ENCODE results near the gene DOCK4. TPM values are rescaled to one million over a fixed set of nuclear protein-coding genes. Genes with fewer than 3 reads are reported as not detected.
A peak's percentile ranks its signal among the peaks of the same experiment; 100 is the strongest.

The DOCK4 gene, protein sequence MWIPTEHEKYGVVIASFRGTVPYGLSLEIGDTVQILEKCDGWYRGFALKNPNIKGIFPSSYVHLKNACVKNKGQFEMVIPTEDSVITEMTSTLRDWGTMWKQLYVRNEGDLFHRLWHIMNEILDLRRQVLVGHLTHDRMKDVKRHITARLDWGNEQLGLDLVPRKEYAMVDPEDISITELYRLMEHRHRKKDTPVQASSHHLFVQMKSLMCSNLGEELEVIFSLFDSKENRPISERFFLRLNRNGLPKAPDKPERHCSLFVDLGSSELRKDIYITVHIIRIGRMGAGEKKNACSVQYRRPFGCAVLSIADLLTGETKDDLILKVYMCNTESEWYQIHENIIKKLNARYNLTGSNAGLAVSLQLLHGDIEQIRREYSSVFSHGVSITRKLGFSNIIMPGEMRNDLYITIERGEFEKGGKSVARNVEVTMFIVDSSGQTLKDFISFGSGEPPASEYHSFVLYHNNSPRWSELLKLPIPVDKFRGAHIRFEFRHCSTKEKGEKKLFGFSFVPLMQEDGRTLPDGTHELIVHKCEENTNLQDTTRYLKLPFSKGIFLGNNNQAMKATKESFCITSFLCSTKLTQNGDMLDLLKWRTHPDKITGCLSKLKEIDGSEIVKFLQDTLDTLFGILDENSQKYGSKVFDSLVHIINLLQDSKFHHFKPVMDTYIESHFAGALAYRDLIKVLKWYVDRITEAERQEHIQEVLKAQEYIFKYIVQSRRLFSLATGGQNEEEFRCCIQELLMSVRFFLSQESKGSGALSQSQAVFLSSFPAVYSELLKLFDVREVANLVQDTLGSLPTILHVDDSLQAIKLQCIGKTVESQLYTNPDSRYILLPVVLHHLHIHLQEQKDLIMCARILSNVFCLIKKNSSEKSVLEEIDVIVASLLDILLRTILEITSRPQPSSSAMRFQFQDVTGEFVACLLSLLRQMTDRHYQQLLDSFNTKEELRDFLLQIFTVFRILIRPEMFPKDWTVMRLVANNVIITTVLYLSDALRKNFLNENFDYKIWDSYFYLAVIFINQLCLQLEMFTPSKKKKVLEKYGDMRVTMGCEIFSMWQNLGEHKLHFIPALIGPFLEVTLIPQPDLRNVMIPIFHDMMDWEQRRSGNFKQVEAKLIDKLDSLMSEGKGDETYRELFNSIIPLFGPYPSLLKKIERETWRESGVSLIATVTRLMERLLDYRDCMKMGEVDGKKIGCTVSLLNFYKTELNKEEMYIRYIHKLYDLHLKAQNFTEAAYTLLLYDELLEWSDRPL (N-terminal part only)
- total RNA-seq (2021): 4.8 and 4.9 TPM in 2 replicates
- long read RNA-seq, partial matches to known transcripts: 3 of 5 reads
- long read RNA-seq, other reads (novel, unspliced or antisense): 2 of 5 reads

DNA sequence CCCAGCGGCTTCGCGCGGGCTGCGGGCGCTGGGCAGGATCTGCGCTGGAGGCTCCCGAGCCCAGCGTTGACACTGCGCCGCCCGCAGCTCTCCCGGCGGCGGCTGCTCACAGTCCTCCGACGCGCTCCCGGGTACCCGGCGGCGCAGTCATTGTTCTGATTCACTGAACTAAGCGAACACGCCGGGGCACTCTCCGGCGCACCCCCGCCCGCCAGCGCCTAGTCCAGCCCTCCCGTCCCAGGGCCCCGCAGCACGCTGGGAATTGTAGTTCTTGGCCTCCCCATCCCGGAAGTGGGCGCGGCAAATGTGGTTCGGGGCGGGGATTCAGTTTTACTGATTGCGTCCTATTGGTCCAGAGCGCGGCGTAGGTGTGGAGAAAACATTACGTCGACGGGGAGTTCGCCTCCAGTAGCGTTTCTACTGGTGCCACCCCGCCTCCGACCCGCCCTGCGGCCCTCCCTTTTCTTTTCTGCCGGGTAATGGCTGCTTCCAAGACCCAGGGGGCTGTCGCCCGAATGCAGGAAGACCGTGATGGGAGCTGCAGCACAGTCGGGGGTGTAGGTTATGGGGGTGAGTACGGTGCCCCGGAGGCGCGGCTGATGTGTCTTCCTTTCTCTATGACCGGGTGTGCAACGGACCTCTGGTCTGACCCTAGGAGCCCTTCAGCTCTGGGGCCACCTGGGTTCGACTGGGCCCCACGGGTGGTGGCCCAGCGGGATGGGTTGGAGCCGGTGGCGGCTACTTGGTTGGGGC lies at the start of gene DOCK4, which contains the start of gene ZNF277:
DOCK4 (minus strand) TSS at position 162 of the 753 bp plus-strand sequence. CDS start 261 bp downstream, outside the sequence.
ZNF277 (plus strand) TSS at position 458 of the 753 bp plus-strand sequence; CDS start at position 480, 22 bp downstream.
- H4K5ac ChIP-seq (ENCODE audit: insufficient read length, low read depth, low read length): no peak within 1 kb of the TSS
- H2BK15ac ChIP-seq (ENCODE audit: low read depth, low read length): no peak within 1 kb of the TSS
- H2AK5ac ChIP-seq (ENCODE audit: insufficient read length, low read length): no peak within 1 kb of the TSS
- TF ChIP-seq, protein P1, sequence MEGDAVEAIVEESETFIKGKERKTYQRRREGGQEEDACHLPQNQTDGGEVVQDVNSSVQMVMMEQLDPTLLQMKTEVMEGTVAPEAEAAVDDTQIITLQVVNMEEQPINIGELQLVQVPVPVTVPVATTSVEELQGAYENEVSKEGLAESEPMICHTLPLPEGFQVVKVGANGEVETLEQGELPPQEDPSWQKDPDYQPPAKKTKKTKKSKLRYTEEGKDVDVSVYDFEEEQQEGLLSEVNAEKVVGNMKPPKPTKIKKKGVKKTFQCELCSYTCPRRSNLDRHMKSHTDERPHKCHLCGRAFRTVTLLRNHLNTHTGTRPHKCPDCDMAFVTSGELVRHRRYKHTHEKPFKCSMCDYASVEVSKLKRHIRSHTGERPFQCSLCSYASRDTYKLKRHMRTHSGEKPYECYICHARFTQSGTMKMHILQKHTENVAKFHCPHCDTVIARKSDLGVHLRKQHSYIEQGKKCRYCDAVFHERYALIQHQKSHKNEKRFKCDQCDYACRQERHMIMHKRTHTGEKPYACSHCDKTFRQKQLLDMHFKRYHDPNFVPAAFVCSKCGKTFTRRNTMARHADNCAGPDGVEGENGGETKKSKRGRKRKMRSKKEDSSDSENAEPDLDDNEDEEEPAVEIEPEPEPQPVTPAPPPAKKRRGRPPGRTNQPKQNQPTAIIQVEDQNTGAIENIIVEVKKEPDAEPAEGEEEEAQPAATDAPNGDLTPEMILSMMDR (conservative IDR thresholded peaks at IDR 0.05): no peak
- peak within 1 kb of the TSS; percentile 9 for H3K18ac ChIP-seq (ENCODE audit: insufficient read length, low read depth, low read length)
- no peak within 1 kb of the TSS for H4K8ac ChIP-seq (replicated peaks; ENCODE audit: insufficient read length, low read depth, low read length)
- no peaks in the 10 kb centered on the region for H3K9me3 ChIP-seq (ENCODE audit: control insufficient read depth, low read depth, low read length)
- H3K4me1 ChIP-seq (ENCODE audit: insufficient read depth, low read length): no peaks in the 10 kb centered on the region; the same call in 1 of the 2 replicates
- no CpG with 5 or more reads among the region's 67 CpGs for WGBS (ENCODE audit: extremely low coverage, insufficient read length, low lambda C conversion rate)
- peak within 1 kb of the TSS; percentile 95 for H3K4me3 Mint-ChIP-seq
- no peak within 1 kb of the TSS for H3K4ac ChIP-seq (ENCODE audit: low read depth, low read length)
- H3K27ac ChIP-seq (ENCODE audit: insufficient read length, low read depth, low read length): no peak within 1 kb of the TSS
- H3K79me1 ChIP-seq (ENCODE audit: insufficient read depth, low read depth, low read length, poor library complexity, severe bottlenecking): no peaks in the 10 kb centered on the region
- H3K36me3 Mint-ChIP-seq (ENCODE audit: insufficient read depth in 1 of 3, low read depth in 3 of 3): no peaks in the 10 kb centered on the region; a peak in 1 of 7 replicates
- no peak within 1 kb of the TSS for H3K23ac ChIP-seq (ENCODE audit: insufficient read length, low read depth, low read length)
- DNase-seq: peak; percentile 99
- no peaks in the 10 kb centered on the region; a peak in 1 of 5 replicates for H3K9me3 Mint-ChIP-seq
- no peak within 1 kb of the TSS for H2BK5ac ChIP-seq (ENCODE audit: insufficient read length, low read length)
- no peak within 1 kb of the TSS for H2BK20ac ChIP-seq (ENCODE audit: low read depth, low read length, poor library complexity, severe bottlenecking)
- peak within 1 kb of the TSS; percentile 58 for H3K9ac ChIP-seq (ENCODE audit: extremely low read depth, insufficient read length, low read length)
- no peak within 1 kb of the TSS for H3K56ac ChIP-seq (ENCODE audit: insufficient read length, low read depth, low read length)
- H3K27ac Mint-ChIP-seq: peak within 1 kb of the TSS; percentile 61 to 96 (median 86)
- H3K4me2 ChIP-seq (ENCODE audit: insufficient read depth, insufficient read length, low read length): peak within 1 kb of the TSS; percentile 99
- no peaks in the 10 kb centered on the region for H4K20me1 ChIP-seq (ENCODE audit: control insufficient read depth, insufficient read depth, insufficient read length)
- peaks cover 28% of the 10 kb centered on the region for H3K23me2 ChIP-seq (ENCODE audit: insufficient read length, low read depth, low read length, poor library complexity, severe bottlenecking)
- peak within 1 kb of the TSS; percentile 76 for H3K14ac ChIP-seq (ENCODE audit: insufficient read depth, low read length)
- no peak within 1 kb of the TSS for H3T11ph ChIP-seq (ENCODE audit: low read length)
- peaks cover 20% of the 10 kb centered on the region; the same call in 1 of the 2 replicates for H3K79me2 ChIP-seq (ENCODE audit: insufficient read depth, low read length)
- H3K27me3 Mint-ChIP-seq (ENCODE audit: low read depth): peaks cover 23% of the 10 kb centered on the region
- H2AFZ ChIP-seq (ENCODE audit: low read length): no peak within 1 kb of the TSS
- no peak within 1 kb of the TSS for H2BK12ac ChIP-seq (ENCODE audit: insufficient read length, low read depth, low read length)
- no peak within 1 kb of the TSS for H2BK120ac ChIP-seq (ENCODE audit: low read depth, low read length, poor library complexity, severe bottlenecking)
- H3K27me3 ChIP-seq (ENCODE audit: insufficient read depth, low read length): no peaks in the 10 kb centered on the region
- H3K4me1 Mint-ChIP-seq: peaks cover 33 to 37% of the 10 kb centered on the region in 2 experiments
- H4K91ac ChIP-seq (ENCODE audit: insufficient read length, low read depth, low read length): no peak within 1 kb of the TSS
